T-helper 9 cell (primary cell): ENCODE results near the gene SNAPC4.
"Not testable (repeated sequence)": the region's sequence is repeated elsewhere in the genome, so short reads cannot be mapped to it uniquely, and the experiment has no call there.

Experiments
- DNase-seq: peaks from one replicate; pipeline ENCODE4 v3.0.0-alpha.2; 2020

Gene SNAPC4

DNA sequence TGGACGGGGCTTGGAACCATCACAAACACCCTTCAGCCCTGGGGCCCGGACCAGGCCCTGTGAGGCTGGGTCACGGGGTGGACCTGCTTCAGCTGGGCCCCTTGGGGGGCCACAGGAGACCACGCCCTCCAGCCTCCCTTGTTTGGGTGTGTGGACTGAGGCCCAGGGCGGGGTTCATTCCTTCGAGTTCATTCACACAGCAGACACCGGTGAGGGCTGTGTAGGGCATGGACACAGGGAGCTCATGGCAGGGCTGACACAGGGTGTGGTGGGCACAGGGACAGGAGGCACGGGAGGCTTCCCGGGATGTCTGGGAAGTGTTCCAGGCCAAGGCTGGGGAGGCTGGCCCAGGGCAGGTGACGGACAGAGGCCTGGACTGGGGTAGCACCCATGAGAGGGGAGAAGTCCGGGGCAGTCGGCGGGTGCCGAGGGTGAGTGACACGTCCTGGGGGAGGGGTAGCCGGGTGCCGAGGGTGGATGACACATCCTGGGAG is 45.3 kb downstream of the SNAPC4 start:
- no peak for DNase-seq

DNA sequence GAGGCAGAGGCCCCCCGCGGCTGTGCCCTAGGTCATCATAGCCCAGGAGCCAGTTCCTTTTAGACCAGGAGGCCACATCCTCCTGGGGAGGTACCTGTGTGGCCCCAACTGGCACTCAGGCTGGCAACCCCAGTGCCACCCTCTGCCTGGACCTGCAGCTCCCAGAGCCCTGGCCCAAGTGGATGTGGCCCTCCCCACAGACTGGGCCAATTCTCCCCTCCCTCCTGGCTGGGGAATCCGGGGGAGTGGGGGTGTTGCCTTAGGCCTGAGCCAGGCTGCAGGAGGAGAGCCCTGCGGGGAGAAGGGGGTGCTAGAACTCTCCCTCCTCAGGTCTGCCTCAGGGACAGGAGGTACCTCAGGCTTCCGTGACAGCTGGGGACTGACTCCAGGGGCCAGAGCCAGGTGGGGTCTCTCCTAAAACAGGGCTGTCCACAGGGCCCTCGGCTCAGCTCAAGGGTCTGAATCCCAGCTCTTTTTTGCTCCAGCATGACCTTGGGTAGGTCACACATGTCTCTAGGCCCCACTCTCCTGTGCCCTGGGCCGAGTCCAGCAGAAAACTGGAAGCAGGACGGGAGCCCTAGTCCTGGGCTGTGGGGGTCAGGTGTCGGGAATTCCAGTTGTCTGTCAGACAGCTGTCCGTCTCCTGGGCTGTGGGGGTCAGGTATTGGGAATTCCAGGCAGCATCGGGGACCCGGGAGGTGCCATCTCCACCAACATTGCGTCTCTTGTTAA is 46.0 kb downstream of the SNAPC4 start:
- DNase-seq, result no peak

DNA sequence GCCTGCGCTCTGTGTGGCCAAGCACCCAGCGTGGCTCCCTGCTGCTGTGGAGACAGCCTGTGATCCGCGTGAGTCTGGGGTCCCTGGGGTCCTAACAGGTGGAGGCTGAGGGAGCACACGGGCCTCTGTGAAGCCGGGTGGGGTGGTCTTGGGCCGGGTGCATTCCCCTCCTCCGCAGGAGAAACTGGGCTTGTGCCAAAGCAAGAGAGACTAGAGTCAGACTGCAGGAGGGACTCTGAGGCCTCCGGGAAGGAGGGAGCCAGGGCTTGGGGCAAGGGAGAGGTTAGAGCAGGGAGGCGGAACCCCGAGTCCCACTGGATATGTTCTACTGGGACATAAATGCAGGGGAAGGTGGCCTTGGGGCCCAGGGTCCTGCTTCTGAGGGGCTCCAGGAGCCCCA is 46.9 kb downstream of the SNAPC4 start:
- DNase-seq, result no peak

DNA sequence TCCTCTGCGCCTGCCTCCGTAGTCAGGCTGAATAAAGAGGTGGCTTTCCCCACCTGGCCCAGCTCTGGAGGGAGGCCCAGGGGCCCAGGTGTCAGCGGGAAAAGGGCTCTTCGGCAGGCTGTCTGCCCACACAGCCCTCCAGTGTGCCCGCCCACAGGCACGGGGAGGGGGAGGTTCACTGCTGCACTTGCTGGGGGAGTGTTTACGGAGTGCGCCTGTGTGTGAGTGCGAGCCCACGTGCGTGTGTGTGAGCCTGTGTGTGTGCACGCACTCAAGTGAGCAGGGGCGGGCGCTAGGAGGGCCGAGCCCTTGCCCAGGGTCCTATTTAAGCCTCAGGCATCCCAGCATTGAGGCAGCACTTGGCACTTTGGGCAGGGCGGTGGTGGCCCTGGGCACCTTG is 47.3 kb downstream of the SNAPC4 start:
- DNase-seq, result no peak

DNA sequence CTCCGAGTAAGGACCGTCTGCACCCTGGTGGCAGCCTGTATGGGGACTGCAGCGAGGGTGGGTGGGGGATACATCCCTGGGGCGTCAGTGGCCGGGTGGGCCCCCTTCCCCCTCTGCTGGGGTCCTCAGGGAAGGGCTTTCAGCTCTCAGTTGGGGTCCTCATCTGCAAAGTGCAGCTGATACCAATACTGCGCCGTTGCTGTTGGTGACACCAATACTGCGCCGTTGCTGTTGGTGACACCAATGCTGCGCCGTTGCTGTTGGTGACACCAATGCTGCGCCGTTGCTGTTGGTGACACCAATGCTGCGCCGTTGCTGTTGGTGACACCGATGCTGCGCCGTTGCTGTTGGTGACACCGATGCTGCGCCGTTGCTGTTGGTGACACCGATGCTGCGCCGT is 48.1 kb downstream of the SNAPC4 start:
- DNase-seq, result not testable (repeated sequence)

DNA sequence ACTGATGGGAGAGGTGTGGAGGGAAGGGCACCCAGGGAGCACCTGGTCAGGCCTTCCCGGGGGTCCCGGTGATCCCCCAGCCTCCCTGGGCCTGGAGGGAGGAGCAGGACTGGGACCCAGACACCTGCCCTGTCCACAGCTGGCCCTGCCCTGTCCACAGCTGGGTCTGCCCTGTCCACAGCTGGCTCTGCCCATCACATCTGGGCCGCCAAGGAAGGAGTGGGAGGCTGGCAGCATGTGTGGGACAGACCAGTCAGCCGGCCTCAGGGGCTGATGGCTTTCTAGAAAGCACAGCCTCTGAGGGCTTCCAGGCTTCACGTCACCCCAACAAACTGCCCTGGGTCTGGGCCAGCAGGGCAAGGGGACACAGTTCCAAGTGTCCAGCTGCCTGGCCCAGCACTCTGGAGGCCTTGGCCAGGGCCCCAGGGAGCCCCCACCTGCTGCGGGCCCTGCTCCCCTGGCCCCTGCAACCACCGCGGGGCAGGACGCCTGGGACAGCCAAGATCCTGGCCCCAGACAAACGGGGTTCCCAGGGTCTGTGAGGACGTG is 48.6 kb downstream of the SNAPC4 start:
- DNase-seq, result no peak
